Endothelial cell of umbilical vein (primary cell): Measurements from ENCODE around the gene MAP6D1. TPM values are rescaled to one million over a fixed set of nuclear protein-coding genes. Genes with fewer than 3 reads are reported as not detected.

Experiments
- BruUV-seq: library from RNA; stranded (reverse); fragments of 400-500 nt; replicated peaks from 2 replicates; lab custom pipeline; 2021; lab: Mats Ljungman, UMichigan
- CTCF ChIA-PET: fragments of 300-600, 350-600 bp; sonication (Branson Sonifier 250); formaldehyde crosslinking; loops from one replicate; lab custom pipeline; 2021; ENCODE audit warnings: antibody characterized with exemption, inconsistent platforms; lab: Charles Lee
- POLR2A ChIA-PET: fragments of 300-600, 350-600 bp; sonication (Branson Sonifier 250); formaldehyde crosslinking; loops from one replicate; lab custom pipeline; 2021; ENCODE audit warnings: antibody characterized with exemption, inconsistent platforms; lab: Charles Lee
- DNase-seq: peaks from one replicate; pipeline ENCODE4 v3.0.0-alpha.2; 2011; ENCODE audit warnings: low read depth, low spot score
- FAIRE-seq: peaks from 2 replicates; lab custom pipeline; 2011; peaks lifted over from hg19 to GRCh38; lab: Jason Lieb, UNC
- H2AFZ ChIP-seq: 2 replicates; pipeline ENCODE4 v1.6.0; 2012; ENCODE audit warnings: low read depth, low read length, control low read depth, inconsistent platforms
- H3K27ac ChIP-seq: 2 replicates; pipeline ENCODE4 v1.5.1; 2011; ENCODE audit warnings: low read depth, mild to moderate bottlenecking, control low read depth, low read length, moderate library complexity; ENCODE audit not compliant: insufficient read depth
- H3K27me3 ChIP-seq, 2 experiments: 2 replicates each; pipeline versions ENCODE4 v1.6.0 to v1.6.1; 2011; ENCODE audit warnings: low read length in 2 of 2, mixed read lengths in 1 of 2; ENCODE audit not compliant: control insufficient read depth in 2 of 2, insufficient read depth in 2 of 2
- H3K36me3 ChIP-seq, 2 experiments: 2 replicates in 1 of 2; 3 replicates in 1 of 2; pipeline ENCODE4 v1.5.1; 2011; ENCODE audit warnings: low read length in 2 of 2, mild to moderate bottlenecking in 1 of 2, moderate library complexity in 1 of 2; ENCODE audit not compliant: control insufficient read depth in 2 of 2, insufficient read depth in 2 of 2; ENCODE audit errors: extremely low read depth in 1 of 2
- H3K4me1 ChIP-seq: 3 replicates; pipeline ENCODE4 v1.5.1; 2011; ENCODE audit warnings: mild to moderate bottlenecking, low read length; ENCODE audit not compliant: control insufficient read depth, insufficient read depth; ENCODE audit errors: extremely low read depth
- H3K4me2 ChIP-seq: 2 replicates; pipeline ENCODE4 v1.6.1; 2011; ENCODE audit warnings: low read length, control low read depth, mixed read lengths; ENCODE audit not compliant: insufficient read depth
- H3K4me3 ChIP-seq, 3 experiments: fragments of 200-600 bp in 1 of 3; sonication (generic), shearing (Covaris generic) in 1 of 3; replicated peaks in 1 of 3; 2 replicates each; pipeline ENCODE4 v1.5.1; 2011 to 2016; ENCODE audit warnings: control low read depth in 3 of 3, low read length in 3 of 3, mild to moderate bottlenecking in 2 of 3, inconsistent platforms in 1 of 3, low read depth in 1 of 3, moderate library complexity in 1 of 3; ENCODE audit not compliant: insufficient read depth in 1 of 3
- H3K79me2 ChIP-seq: 2 replicates; pipeline ENCODE4 v1.6.0; 2012; ENCODE audit warnings: low read length, inconsistent platforms; ENCODE audit not compliant: control insufficient read depth, insufficient read depth
- H3K9ac ChIP-seq: replicated peaks from 2 replicates; pipeline ENCODE3; 2011; ENCODE audit warnings: low read length, control low read depth; ENCODE audit not compliant: insufficient read depth; ENCODE audit errors: extremely low read depth
- H3K9me1 ChIP-seq: replicated peaks from 3 replicates; pipeline ENCODE4 v1.6.0; 2011; ENCODE audit warnings: mild to moderate bottlenecking, low read length; ENCODE audit not compliant: control insufficient read depth, insufficient read depth; ENCODE audit errors: extremely low read depth
- H3K9me3 ChIP-seq: replicated peaks from 2 replicates; pipeline ENCODE4 v1.5.1; 2012; ENCODE audit warnings: low read length, inconsistent platforms; ENCODE audit not compliant: control insufficient read depth, insufficient read depth
- H4K20me1 ChIP-seq: replicated peaks from 2 replicates; pipeline ENCODE3; 2011; ENCODE audit warnings: mild to moderate bottlenecking, low read length; ENCODE audit not compliant: control insufficient read depth, insufficient read depth; ENCODE audit errors: extremely low read depth
- CTCF ChIP-seq, 2 donors: IDR thresholded peaks; 1 replicate in 1 of 2; 2 replicates in 1 of 2; pipeline ENCODE4 v1.5.1; 2011; ENCODE audit warnings: low read length in 2 of 2, mild to moderate bottlenecking in 2 of 2, moderate library complexity in 2 of 2, control low read depth in 1 of 2, inconsistent platforms in 1 of 2, low read depth in 1 of 2; ENCODE audit not compliant: insufficient read depth in 1 of 2; ENCODE audit errors: extremely low read depth in 1 of 2
- EZH2 ChIP-seq: IDR thresholded peaks from 2 replicates; pipeline ENCODE4 v1.6.1; 2012; ENCODE audit warnings: borderline replicate concordance, low read depth, mild to moderate bottlenecking, moderate library complexity, low read length, inconsistent platforms; ENCODE audit not compliant: severe bottlenecking
- FOS ChIP-seq: IDR thresholded peaks from 2 replicates; pipeline ENCODE4 v1.6.1; 2011; ENCODE audit warnings: mild to moderate bottlenecking, low read length, moderate library complexity, borderline replicate concordance; ENCODE audit not compliant: insufficient read depth
- JUN ChIP-seq: IDR thresholded peaks from 2 replicates; pipeline ENCODE4 v1.6.1; 2011; ENCODE audit warnings: borderline replicate concordance, low read depth; ENCODE audit not compliant: insufficient read length, insufficient read depth
- MAX ChIP-seq: IDR thresholded peaks from 2 replicates; pipeline ENCODE4 v1.6.1; 2011; ENCODE audit not compliant: insufficient read depth, insufficient read length
- MYC ChIP-seq: IDR thresholded peaks from one replicate; pipeline ENCODE4 v1.6.1; 2011; ENCODE audit warnings: mild to moderate bottlenecking, low read depth, low read length
- POLR2A ChIP-seq: IDR thresholded peaks from 2 replicates; pipeline ENCODE4 v1.6.1; 2012; ENCODE audit warnings: low read depth, mild to moderate bottlenecking, control low read depth, low read length
- POLR2AphosphoS5 ChIP-seq: IDR thresholded peaks from 2 replicates; pipeline ENCODE4 v1.6.1; 2012; ENCODE audit warnings: low read depth, mild to moderate bottlenecking, control low read depth, low read length, moderate library complexity; ENCODE audit not compliant: insufficient read depth
- dilution Hi-C: fragments of 300-500 bp; cut with MboI; formaldehyde crosslinking; loops from one replicate; pipeline ENCODE4 v1.15.0; 2019; ENCODE audit warnings: low sequenced_read_pairs; ENCODE audit not compliant: extremely low pct_ligation_motif_present
- intact Hi-C: fragments of 100-400 bp; cut with micrococcal nuclease; formaldehyde crosslinking; loops from one replicate; pipeline ENCODE4 v1.10.0; 2022
- polyA plus RNA-seq, 4 experiments: library from polyadenylated mRNA; depleted of rRNA in 3 of 4; stranded (reverse) in 3 of 4; unstranded in 1 of 4; fragments of >200 nt; gene quantifications; 2 replicates each; pipeline versions ENCODE4 v1.2.1 to v1.2.3, GENCODE V29; 2011 to 2012; ENCODE audit warnings: missing spikeins in 1 of 4
- total RNA-seq: library from RNA; stranded (reverse); gene quantifications from 2 replicates; pipeline ENCODE4 v1.2.3, GENCODE V29; 2021

MAP6D1 gene
- total and polyA plus RNA-seq, 2 donors (not counting 3 experiments of a cell fraction or from before 2014, with no cell fraction given): 2.4 to 3.5 TPM

- no TSS peak for BruUV-seq
- H3K4me1 ChIP-seq: no peaks in the 10 kb centered on the region
- H3K9ac ChIP-seq: no peak overlapping the region
- no peaks in the 10 kb centered on the region for H3K27me3 ChIP-seq
- no peak overlapping the region for H3K4me3 ChIP-seq
- H3K27ac ChIP-seq: no peak overlapping the region
- H3K79me2 ChIP-seq: no peaks in the 10 kb centered on the region
- no peaks in the 10 kb centered on the region for H3K9me1 ChIP-seq
- intact Hi-C loops: no loop called here
- no peaks in the 10 kb centered on the region for H3K9me3 ChIP-seq
- TF ChIP-seq FOS (no peak), EZH2 (no peak), MAX (no peak), POLR2AphosphoS5 (no peak), JUN (no peak), CTCF (IDR thresholded peaks at IDR 0.05; ENCODE audit: extremely low read depth in 1 of 2, insufficient read depth in 1 of 2, low read depth in 1 of 2, low read length in 2 of 2) (no peak), MYC (no peak), POLR2A (no peak)
- ChIA-PET CTCF (interaction anchor here (1.2 kb wide), 1 partner anchor 84 kb away, joined by 3 read pairs; the partner anchor contains the start of gene PARL), POLR2A (no interaction called here)
- dilution Hi-C loops: no loop called here
- H2AFZ ChIP-seq: no peak overlapping the region
- no peak for DNase-seq
- peaks cover 35% of the 10 kb centered on the region in 2 experiments for H3K36me3 ChIP-seq
- no peaks in the 10 kb centered on the region for H4K20me1 ChIP-seq
- FAIRE-seq: no peak
- H3K4me2 ChIP-seq: no peak overlapping the region
Observed at GRCh38 chr3:183800243-183800863, 25.0 kb downstream of the MAP6D1 start.
